Astrocyte of the spinal cord (primary cell): Measurements from ENCODE around the gene SCN8A.

Experiments
- DNase-seq: peaks from one replicate; pipeline ENCODE4 v3.0.0; 2011; ENCODE audit warnings: low read depth, low spot score
- H3K4me3 ChIP-seq: 2 replicates; pipeline ENCODE4 v1.5.1; 2011; ENCODE audit warnings: low read depth, mild to moderate bottlenecking, low read length, moderate library complexity
- in situ Hi-C: cut with HindIII; loops from 2 replicates; pipeline ENCODE4 v1.10.0; 2017; ENCODE audit warnings: low sequenced_read_pairs
- TF ChIP-seq, protein P1 (sequence below): IDR thresholded peaks from 2 replicates; pipeline ENCODE4 v1.5.1; 2012; ENCODE audit warnings: low read depth, mild to moderate bottlenecking, low read length, inconsistent platforms

Gene SCN8A

DNA sequence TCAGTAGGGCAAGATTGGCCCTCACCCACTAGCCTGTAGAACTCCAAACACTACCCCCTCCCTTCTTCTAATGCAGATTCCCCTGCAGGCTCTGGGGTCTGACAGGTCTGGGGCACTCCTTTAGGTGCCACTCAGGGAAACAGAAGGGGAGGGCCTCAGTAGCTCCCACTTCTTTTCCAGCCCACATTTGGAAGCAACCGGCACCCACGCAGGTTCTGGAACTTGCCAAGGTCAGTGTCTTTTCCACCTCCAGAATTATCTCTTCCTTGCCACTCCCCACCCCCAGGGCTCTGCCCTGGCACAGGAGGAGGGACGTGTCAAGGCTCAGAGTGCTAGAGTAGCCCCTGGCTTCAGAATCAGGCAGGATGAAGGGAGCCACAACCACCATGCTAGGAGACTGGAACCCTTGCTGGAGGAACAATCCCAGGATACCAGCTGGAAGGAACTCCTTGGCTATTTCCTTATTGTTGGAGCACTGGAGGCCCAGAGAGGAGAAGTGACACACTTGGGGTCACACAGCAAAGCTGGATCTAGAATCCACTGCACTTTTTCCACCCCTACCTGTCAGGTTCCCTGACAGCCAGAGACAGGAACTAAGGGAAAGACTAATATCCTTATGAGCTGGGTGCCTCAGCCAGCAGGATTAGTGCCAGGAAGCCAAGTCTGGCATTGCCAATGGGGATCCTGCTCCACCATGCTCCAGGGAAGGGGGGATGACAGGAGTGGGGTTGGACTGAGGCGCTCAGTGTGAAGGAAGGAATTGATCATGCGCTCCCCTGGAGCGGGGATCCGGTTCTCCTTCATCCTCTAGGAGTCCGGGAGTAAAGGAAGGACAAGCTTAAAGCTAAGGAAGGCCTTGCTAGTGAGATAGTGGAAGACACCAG lies 259.3 kb downstream of the SCN8A start:
- TF ChIP-seq, protein P1, sequence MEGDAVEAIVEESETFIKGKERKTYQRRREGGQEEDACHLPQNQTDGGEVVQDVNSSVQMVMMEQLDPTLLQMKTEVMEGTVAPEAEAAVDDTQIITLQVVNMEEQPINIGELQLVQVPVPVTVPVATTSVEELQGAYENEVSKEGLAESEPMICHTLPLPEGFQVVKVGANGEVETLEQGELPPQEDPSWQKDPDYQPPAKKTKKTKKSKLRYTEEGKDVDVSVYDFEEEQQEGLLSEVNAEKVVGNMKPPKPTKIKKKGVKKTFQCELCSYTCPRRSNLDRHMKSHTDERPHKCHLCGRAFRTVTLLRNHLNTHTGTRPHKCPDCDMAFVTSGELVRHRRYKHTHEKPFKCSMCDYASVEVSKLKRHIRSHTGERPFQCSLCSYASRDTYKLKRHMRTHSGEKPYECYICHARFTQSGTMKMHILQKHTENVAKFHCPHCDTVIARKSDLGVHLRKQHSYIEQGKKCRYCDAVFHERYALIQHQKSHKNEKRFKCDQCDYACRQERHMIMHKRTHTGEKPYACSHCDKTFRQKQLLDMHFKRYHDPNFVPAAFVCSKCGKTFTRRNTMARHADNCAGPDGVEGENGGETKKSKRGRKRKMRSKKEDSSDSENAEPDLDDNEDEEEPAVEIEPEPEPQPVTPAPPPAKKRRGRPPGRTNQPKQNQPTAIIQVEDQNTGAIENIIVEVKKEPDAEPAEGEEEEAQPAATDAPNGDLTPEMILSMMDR: no peak
- H3K4me3 ChIP-seq: no peak overlapping the region
- no peak for DNase-seq
- in situ Hi-C loops: no loop called here

DNA sequence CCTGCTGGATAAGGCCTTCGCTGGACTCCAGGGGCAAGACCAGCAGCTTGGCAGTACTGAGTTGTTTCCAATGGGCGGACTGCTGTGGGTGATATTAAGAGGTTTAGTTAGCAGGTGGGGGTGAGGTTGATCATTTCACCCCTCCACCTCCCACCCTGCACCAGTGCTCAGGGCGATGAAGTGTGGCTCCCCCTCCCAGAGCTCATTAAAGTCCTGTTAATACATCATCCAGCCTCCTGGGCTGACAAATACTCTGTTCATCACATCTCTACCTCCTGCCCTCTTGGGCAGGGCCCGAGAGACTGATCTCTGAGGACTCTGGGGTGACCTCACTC lies 259.9 kb downstream of the SCN8A start:
- DNase-seq: no peak
- H3K4me3 ChIP-seq: no peak overlapping the region
- in situ Hi-C loops: no loop called here
- TF ChIP-seq, protein P1: no peak

DNA sequence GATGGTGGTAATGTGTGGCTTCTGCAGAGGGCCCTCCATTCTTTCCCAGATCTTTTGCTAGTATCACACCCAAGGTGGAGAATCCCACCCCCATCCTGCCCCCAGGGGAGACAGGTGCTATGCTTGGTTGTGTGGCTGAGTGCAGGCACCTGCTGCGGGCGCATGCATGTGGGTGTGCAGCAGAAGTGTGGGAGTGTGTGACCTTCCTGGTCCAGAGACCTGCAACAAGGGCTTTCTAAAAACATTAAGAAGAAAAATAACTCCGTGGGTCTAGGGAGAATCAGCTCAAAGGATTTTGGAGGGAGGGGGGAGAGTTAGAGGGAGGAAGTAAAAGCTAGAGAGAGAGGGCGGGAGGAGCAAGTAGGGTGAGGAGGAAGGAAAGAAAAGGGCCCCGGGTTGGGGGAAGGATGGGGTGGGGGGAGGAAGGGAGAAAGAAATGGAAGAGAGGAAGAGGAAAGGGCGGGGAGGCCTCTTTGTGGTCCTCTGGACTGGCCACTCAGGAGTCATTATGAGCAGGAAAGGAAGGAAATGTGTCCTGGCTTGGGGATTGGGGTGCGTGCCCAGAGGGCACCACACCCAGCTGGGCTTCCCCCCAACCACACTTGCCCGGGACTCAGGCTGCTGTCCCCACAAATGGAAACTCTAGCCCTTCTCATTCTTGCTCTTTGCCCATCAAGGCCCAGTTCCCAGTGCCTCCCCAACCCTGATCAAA lies 260.5 kb downstream of the SCN8A start:
- DNase-seq: no peak
- H3K4me3 ChIP-seq: no peak overlapping the region
- in situ Hi-C loops: no loop called here
- TF ChIP-seq, protein P1: no peak

DNA sequence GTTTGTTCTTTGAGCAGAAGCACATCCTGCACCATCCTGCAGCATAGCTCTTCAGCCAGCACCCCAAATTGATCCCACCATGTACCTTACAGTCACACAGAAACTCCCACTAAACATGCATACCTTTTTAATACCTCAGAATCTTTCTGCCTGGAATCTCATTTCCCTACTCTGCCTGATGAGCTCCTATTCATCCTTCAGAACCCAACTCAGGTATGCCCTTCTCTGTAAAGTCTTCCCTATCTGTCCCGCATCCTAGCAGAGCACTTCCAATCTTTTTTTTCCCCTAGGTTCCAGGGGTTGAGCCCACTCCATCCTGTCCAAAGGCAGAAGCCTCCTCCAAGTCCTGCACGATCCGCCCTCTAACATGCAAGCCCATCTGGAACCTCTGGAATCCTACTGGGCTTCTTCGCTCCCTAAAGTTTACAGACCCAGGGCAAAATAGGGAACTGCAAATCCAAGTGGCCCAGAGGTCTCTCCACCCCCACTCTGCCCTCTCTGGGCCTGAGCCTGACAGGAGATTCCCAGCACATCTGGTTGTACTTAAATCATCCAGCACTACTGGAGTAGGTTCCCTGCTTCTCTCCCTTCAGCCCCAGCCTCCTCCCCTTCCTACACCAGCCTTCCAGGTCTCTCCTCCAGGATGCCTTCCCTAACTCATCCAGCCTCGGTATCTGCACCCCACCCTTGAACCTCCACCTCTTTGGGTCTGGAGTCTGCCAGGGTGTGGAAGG lies 261.5 kb downstream of the SCN8A start:
- TF ChIP-seq, protein P1: no peak
- in situ Hi-C loops: no loop called here

DNA sequence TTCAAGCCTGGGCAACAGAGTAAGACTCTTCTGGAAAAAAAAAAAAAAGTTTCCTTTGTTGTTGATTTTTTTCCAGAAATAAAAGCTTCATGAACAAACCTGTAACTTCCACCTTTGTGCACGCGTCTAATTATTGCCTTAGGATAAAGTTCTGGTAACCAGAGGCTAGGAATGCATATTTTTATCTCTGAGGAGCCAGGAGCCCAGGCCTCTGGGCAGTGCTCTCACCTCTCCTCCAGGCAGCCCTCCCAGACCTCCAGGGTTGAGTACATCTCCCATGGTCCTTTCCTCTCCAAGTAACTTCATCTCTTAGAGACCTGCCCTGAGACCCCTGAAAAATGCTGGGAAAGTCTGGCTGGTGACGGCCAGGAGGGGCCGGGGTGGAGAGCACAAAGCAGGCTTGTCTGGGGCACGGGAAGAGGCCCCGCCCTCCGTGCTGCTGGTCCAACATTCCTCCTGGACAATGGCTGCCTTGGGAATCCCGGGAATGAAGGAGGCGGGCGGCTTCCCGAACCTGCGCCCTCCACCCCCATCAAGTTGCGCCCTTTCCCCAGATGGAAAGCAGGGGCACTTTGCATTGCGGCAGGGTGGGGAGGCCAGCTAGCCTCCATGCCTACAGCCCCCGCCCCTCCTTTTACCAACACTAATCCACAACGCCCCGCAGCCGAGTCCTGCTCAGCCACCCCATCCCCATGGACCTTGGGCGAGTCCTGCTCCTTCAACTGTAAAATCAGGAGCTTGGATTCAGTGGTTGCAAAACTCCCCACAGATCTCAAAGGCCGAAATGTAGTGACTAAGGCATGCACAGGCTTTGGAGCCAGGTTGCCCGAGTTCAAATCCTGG lies 264.8 kb downstream of the SCN8A start:
- peak overlapping the region; percentile 14 for H3K4me3 ChIP-seq
- TF ChIP-seq, protein P1: no peak
- in situ Hi-C loops: no loop called here
- peak; percentile 20 for DNase-seq

More for the DNA sequence above, 261.5 kb downstream of the SCN8A start:
- no peak for DNase-seq
- H3K4me3 ChIP-seq: no peak overlapping the region

DNA sequence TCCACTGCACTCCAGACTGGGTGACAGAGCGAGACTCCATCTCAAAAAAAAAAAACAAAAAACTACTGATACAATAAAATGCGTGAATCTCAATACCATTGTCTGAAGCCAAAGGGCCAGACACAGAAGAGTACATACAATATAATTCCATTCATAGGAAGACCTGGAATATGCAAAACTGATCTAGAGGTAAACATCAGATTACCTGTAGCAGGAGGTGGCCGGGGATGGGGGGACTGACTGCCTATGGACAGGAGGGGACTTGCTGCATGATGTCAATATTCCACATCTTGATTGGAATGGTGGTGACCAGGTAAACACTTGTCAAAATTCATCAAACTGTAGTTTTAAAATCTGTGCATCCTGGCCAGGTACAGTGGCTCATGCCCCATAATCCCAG lies 270.0 kb downstream of the SCN8A start:
- no peak for DNase-seq
- in situ Hi-C loops: no loop called here
- TF ChIP-seq, protein P1: no peak
- no peak overlapping the region for H3K4me3 ChIP-seq
